Endothelial cell of umbilical vein (primary cell): Measurements from ENCODE around the gene BRICD5.

Source experiments
- CTCF ChIP-seq, 2 donors: IDR thresholded peaks; 1 replicate in 1 of 2; 2 replicates in 1 of 2; pipeline ENCODE4 v1.5.1; 2011; ENCODE audit warnings: low read length in 2 of 2, mild to moderate bottlenecking in 2 of 2, moderate library complexity in 2 of 2, control low read depth in 1 of 2, inconsistent platforms in 1 of 2, low read depth in 1 of 2; ENCODE audit not compliant: insufficient read depth in 1 of 2; ENCODE audit errors: extremely low read depth in 1 of 2
- EZH2 ChIP-seq: IDR thresholded peaks from 2 replicates; pipeline ENCODE4 v1.6.1; 2012; ENCODE audit warnings: borderline replicate concordance, low read depth, mild to moderate bottlenecking, moderate library complexity, low read length, inconsistent platforms; ENCODE audit not compliant: severe bottlenecking
- POLR2A ChIP-seq: IDR thresholded peaks from 2 replicates; pipeline ENCODE4 v1.6.1; 2012; ENCODE audit warnings: low read depth, mild to moderate bottlenecking, control low read depth, low read length
- POLR2AphosphoS5 ChIP-seq: IDR thresholded peaks from 2 replicates; pipeline ENCODE4 v1.6.1; 2012; ENCODE audit warnings: low read depth, mild to moderate bottlenecking, control low read depth, low read length, moderate library complexity; ENCODE audit not compliant: insufficient read depth

DNA sequence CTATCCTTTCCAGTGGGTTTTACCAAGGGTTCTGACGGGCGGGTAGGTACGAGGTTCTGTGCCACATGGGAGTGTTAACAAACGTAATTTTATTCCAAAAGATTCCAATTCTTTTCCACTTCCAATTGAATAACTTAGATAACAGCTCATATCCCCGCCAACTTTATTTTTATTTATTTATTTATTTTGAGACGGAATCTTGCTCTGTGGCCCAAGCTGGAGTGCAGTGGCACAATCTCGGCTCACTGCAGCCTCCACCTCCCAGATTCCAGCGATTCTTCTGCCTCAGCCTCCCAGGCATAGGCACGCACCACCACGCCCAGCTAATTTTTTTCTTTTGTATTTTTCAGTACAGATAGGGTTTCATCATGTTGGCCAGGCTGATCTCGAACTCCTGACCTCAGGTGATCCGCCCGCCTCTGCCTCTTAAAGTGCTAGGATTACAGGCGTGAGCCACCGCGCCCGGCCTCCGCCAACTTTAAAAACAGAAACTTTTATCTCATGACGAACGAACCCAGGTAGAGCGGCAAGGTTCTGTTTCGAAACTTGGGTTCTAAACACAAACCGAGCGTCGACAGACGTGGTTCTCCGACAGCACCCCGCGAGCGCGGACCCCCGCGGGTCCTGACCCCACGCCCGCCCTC lies 40.1 kb upstream of the BRICD5 start:
- TF ChIP-seq CTCF (IDR thresholded peaks at IDR 0.05; ENCODE audit: extremely low read depth in 1 of 2, insufficient read depth in 1 of 2, low read depth in 1 of 2, low read length in 2 of 2) (no peak), EZH2 (no peak), POLR2A (no peak), POLR2AphosphoS5 (no peak)
